ENCODE results near the gene AQP12B. TPM values are rescaled to one million over a fixed set of nuclear protein-coding genes. Genes with fewer than 3 reads are reported as not detected.
"Not testable (repeated sequence)": the region's sequence is repeated elsewhere in the genome, so short reads cannot be mapped to it uniquely, and the experiment has no call there.

Gene AQP12B
- total RNA-seq, 2 experiments from 2014 or later: not detected

GRCh38 chr2:240701091-240701735 lies 18.5 kb upstream of the AQP12B start:
- Histone ChIP-seq H3K9me3 (ENCODE audit: control insufficient read depth in 1 of 2, insufficient read depth in 1 of 2, low read length in 2 of 2) (no peaks in the 10 kb centered on the region), H3K27ac (ENCODE audit: low read depth in 1 of 2, low read length in 2 of 2) (no peak overlapping the region), H3K36me3 (ENCODE audit: insufficient read depth, low read length) (no peaks in the 10 kb centered on the region), H3K4me1 (ENCODE audit: insufficient read depth, low read length) (peaks cover 20% of the 10 kb centered on the region), H3K4me3 (ENCODE audit: low read length) (no peak overlapping the region), H3K27me3 (ENCODE audit: control insufficient read depth in 1 of 2, insufficient read depth in 2 of 2, low read length in 2 of 2) (no peaks in the 10 kb centered on the region)
- H3K9me3 Mint-ChIP-seq: no peaks in the 10 kb centered on the region
- ChIA-PET CTCF (no interaction called here), POLR2A (no interaction called here)
- H3K27ac Mint-ChIP-seq: no peak overlapping the region
- no peak for TF ChIP-seq CTCF (IDR thresholded peaks at IDR 0.05)
- H3K36me3 Mint-ChIP-seq (ENCODE audit: low read depth): no peaks in the 10 kb centered on the region
- H3K4me3 Mint-ChIP-seq: no peak overlapping the region
- ATAC-seq (ENCODE audit: poor library complexity) (no peak), DNase-seq (peak in 1 of 14 experiments; percentile 3)
- peaks cover 15% of the 10 kb centered on the region for H3K27me3 Mint-ChIP-seq
- intact Hi-C loops (cut with DNase I, micrococcal nuclease): loop anchor here in 1 of 2 experiments (10.0 kb wide), 1 partner anchor 186 kb away; no protein-coding TSS in a partner anchor
- H3K4me1 Mint-ChIP-seq (ENCODE audit: low read depth): peaks cover 12% of the 10 kb centered on the region

GRCh38 chr2:240700616-240701015 lies 17.9 kb upstream of the AQP12B start:
- DNase-seq; H3K36me3 ChIP-seq (ENCODE audit: insufficient read depth, low read length); H3K27ac Mint-ChIP-seq; CTCF ChIA-PET; H3K36me3 Mint-ChIP-seq (ENCODE audit: low read depth); H3K4me3 Mint-ChIP-seq; H3K4me3 ChIP-seq (ENCODE audit: low read length); H3K27ac ChIP-seq (ENCODE audit: low read depth in 1 of 2, low read length in 2 of 2); ATAC-seq (ENCODE audit: poor library complexity); POLR2A ChIA-PET; H3K9me3 ChIP-seq (ENCODE audit: control insufficient read depth in 1 of 2, insufficient read depth in 1 of 2, low read length in 2 of 2); H3K9me3 Mint-ChIP-seq; H3K27me3 ChIP-seq (ENCODE audit: control insufficient read depth in 1 of 2, insufficient read depth in 2 of 2, low read length in 2 of 2): not testable (repeated sequence)
- H3K4me1 Mint-ChIP-seq (ENCODE audit: low read depth): peaks cover 12% of the 10 kb centered on the region
- H3K4me1 ChIP-seq (ENCODE audit: insufficient read depth, low read length): peaks cover 19% of the 10 kb centered on the region
- intact Hi-C loops (cut with DNase I, micrococcal nuclease): loop anchor here in 1 of 2 experiments (10.0 kb wide), 1 partner anchor 186 kb away; no protein-coding TSS in a partner anchor
- peaks cover 14% of the 10 kb centered on the region for H3K27me3 Mint-ChIP-seq

- POLR2A ChIA-PET; H3K4me1 Mint-ChIP-seq (ENCODE audit: low read depth); H3K9me3 Mint-ChIP-seq; DNase-seq; H3K36me3 ChIP-seq (ENCODE audit: insufficient read depth, low read length); H3K4me3 ChIP-seq (ENCODE audit: low read length); H3K27me3 Mint-ChIP-seq; ATAC-seq (ENCODE audit: poor library complexity); H3K27me3 ChIP-seq (ENCODE audit: control insufficient read depth in 1 of 2, insufficient read depth in 2 of 2, low read length in 2 of 2); H3K9me3 ChIP-seq (ENCODE audit: control insufficient read depth in 1 of 2, insufficient read depth in 1 of 2, low read length in 2 of 2); H3K27ac Mint-ChIP-seq; H3K4me3 Mint-ChIP-seq; H3K27ac ChIP-seq (ENCODE audit: low read depth in 1 of 2, low read length in 2 of 2); CTCF ChIA-PET; H3K36me3 Mint-ChIP-seq (ENCODE audit: low read depth): not testable (repeated sequence)
- intact Hi-C loops (cut with DNase I, micrococcal nuclease): loop anchor here in 1 of 2 experiments (10.0 kb wide), 1 partner anchor 185 kb away; no protein-coding TSS in a partner anchor
- H3K4me1 ChIP-seq (ENCODE audit: insufficient read depth, low read length): peaks cover 12% of the 10 kb centered on the region
These were observed 17.1 kb upstream of the AQP12B start for GRCh38 chr2:240699835-240700234.

GRCh38 chr2:240698852-240699561 lies 16.3 kb upstream of the AQP12B start:
- ATAC-seq (ENCODE audit: poor library complexity); H3K36me3 Mint-ChIP-seq (ENCODE audit: low read depth); H3K27me3 ChIP-seq (ENCODE audit: control insufficient read depth in 1 of 2, insufficient read depth in 2 of 2, low read length in 2 of 2); H3K27ac ChIP-seq (ENCODE audit: low read depth in 1 of 2, low read length in 2 of 2); H3K27me3 Mint-ChIP-seq; H3K9me3 Mint-ChIP-seq; H3K9me3 ChIP-seq (ENCODE audit: control insufficient read depth in 1 of 2, insufficient read depth in 1 of 2, low read length in 2 of 2); H3K4me3 Mint-ChIP-seq; CTCF ChIA-PET; intact Hi-C loops (cut with DNase I, micrococcal nuclease); H3K4me1 Mint-ChIP-seq (ENCODE audit: low read depth); H3K4me3 ChIP-seq (ENCODE audit: low read length); POLR2A ChIA-PET; H3K4me1 ChIP-seq (ENCODE audit: insufficient read depth, low read length); H3K36me3 ChIP-seq (ENCODE audit: insufficient read depth, low read length); H3K27ac Mint-ChIP-seq: not testable (repeated sequence)
- DNase-seq: peak in 2 of 14 experiments; percentile 0 to 3

- CTCF ChIA-PET; H3K4me3 Mint-ChIP-seq; H3K36me3 Mint-ChIP-seq (ENCODE audit: low read depth); H3K9me3 Mint-ChIP-seq; H3K4me3 ChIP-seq (ENCODE audit: low read length); DNase-seq; H3K27me3 ChIP-seq (ENCODE audit: control insufficient read depth in 1 of 2, insufficient read depth in 2 of 2, low read length in 2 of 2); ATAC-seq (ENCODE audit: poor library complexity); H3K4me1 ChIP-seq (ENCODE audit: insufficient read depth, low read length); H3K36me3 ChIP-seq (ENCODE audit: insufficient read depth, low read length); POLR2A ChIA-PET; H3K4me1 Mint-ChIP-seq (ENCODE audit: low read depth); H3K27ac Mint-ChIP-seq; H3K27me3 Mint-ChIP-seq; H3K27ac ChIP-seq (ENCODE audit: low read depth in 1 of 2, low read length in 2 of 2); H3K9me3 ChIP-seq (ENCODE audit: control insufficient read depth in 1 of 2, insufficient read depth in 1 of 2, low read length in 2 of 2); intact Hi-C loops (cut with DNase I, micrococcal nuclease): not testable (repeated sequence)
These were observed 13.8 kb upstream of the AQP12B start for GRCh38 chr2:240696469-240696868.

- H3K36me3 Mint-ChIP-seq (ENCODE audit: low read depth); H3K4me1 Mint-ChIP-seq (ENCODE audit: low read depth); intact Hi-C loops (cut with DNase I, micrococcal nuclease): not testable (repeated sequence)
These were observed 12.9 kb upstream of the AQP12B start for GRCh38 chr2:240695593-240695992.

More at GRCh38 chr2:240695593-240695992, 12.9 kb upstream of the AQP12B start:
- H3K4me1 ChIP-seq (ENCODE audit: insufficient read depth, low read length); H3K9me3 ChIP-seq (ENCODE audit: control insufficient read depth in 1 of 2, insufficient read depth in 1 of 2, low read length in 2 of 2); CTCF ChIA-PET; ATAC-seq (ENCODE audit: poor library complexity); H3K27me3 ChIP-seq (ENCODE audit: control insufficient read depth in 1 of 2, insufficient read depth in 2 of 2, low read length in 2 of 2); H3K27ac ChIP-seq (ENCODE audit: low read depth in 1 of 2, low read length in 2 of 2); H3K36me3 ChIP-seq (ENCODE audit: insufficient read depth, low read length); H3K4me3 ChIP-seq (ENCODE audit: low read length); H3K4me3 Mint-ChIP-seq; DNase-seq; H3K9me3 Mint-ChIP-seq; H3K27ac Mint-ChIP-seq; H3K27me3 Mint-ChIP-seq; POLR2A ChIA-PET: not testable (repeated sequence)

Measured in CD4-positive, alpha-beta T cell (primary cell).